Progenitor cell of endocrine pancreas (in vitro differentiated cells): ENCODE results near the gene B3GALT5. TPM values are rescaled to one million over a fixed set of nuclear protein-coding genes. Genes with fewer than 3 reads are reported as not detected.

Experiments
- DNase-seq: peaks from one replicate; pipeline ENCODE4 v3.0.0; 2021; ENCODE audit warnings: low spot score; ENCODE audit not compliant: unreplicated experiment
- H3K27ac Mint-ChIP-seq: 2 replicates; pipeline ENCODE4 v1.8.0; 2021; ENCODE audit warnings: mild to moderate bottlenecking, moderate library complexity, mixed read lengths
- H3K27me3 Mint-ChIP-seq: 2 replicates; pipeline ENCODE4 v1.8.0; 2021; ENCODE audit warnings: mixed read lengths
- H3K36me3 Mint-ChIP-seq: 2 replicates; pipeline ENCODE4 v1.8.0; 2022; ENCODE audit warnings: mixed read lengths; ENCODE audit not compliant: insufficient read depth
- H3K4me1 Mint-ChIP-seq: 2 replicates; pipeline ENCODE4 v1.8.0; 2021; ENCODE audit warnings: low read depth, mixed read lengths
- H3K4me3 Mint-ChIP-seq: 2 replicates; pipeline ENCODE4 v1.8.0; 2021; ENCODE audit warnings: low read depth, mild to moderate bottlenecking, moderate library complexity, mixed read lengths
- H3K9me3 Mint-ChIP-seq: 2 replicates; pipeline ENCODE4 v1.8.0; 2021; ENCODE audit warnings: low read depth, mixed read lengths
- total RNA-seq: library from RNA; stranded (reverse); gene quantifications from 2 replicates; pipeline ENCODE4 v1.2.1, GENCODE V29; 2021
- TF ChIP-seq, protein P1 (sequence below): fragments of 200-600 bp; sonication (generic); IDR thresholded peaks from one replicate; pipeline ENCODE4 v1.5.0; 2021; ENCODE audit warnings: antibody characterized with exemption, mild to moderate bottlenecking; ENCODE audit not compliant: unreplicated experiment

B3GALT5 gene
- total RNA-seq, 1 donor from 2014 or later, result 0.86 TPM

DNA sequence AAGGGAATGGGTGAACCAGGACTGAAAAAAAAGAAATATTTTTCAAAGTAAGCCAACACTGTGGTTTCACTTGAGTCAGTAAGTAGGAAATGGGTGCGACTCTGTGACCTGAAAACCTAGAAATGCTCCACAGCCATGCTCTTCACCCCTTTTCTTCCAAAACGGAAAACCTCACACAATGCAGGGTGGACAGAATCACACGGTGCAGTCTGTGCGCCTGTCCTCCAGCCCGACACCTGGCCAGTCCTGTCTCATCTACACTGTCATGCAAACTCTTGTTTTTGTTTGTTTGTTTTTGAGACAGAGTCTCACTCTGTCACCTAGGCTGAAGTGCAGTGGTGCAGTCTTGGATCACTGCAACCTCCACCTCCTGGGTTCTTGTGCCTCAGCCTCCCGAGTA, 53.3 kb downstream of the B3GALT5 start:
- H3K36me3 Mint-ChIP-seq, result no peaks in the 10 kb centered on the region
- H3K27me3 Mint-ChIP-seq, result peaks cover 12% of the 10 kb centered on the region
- DNase-seq, result no peak
- TF ChIP-seq, protein P1, sequence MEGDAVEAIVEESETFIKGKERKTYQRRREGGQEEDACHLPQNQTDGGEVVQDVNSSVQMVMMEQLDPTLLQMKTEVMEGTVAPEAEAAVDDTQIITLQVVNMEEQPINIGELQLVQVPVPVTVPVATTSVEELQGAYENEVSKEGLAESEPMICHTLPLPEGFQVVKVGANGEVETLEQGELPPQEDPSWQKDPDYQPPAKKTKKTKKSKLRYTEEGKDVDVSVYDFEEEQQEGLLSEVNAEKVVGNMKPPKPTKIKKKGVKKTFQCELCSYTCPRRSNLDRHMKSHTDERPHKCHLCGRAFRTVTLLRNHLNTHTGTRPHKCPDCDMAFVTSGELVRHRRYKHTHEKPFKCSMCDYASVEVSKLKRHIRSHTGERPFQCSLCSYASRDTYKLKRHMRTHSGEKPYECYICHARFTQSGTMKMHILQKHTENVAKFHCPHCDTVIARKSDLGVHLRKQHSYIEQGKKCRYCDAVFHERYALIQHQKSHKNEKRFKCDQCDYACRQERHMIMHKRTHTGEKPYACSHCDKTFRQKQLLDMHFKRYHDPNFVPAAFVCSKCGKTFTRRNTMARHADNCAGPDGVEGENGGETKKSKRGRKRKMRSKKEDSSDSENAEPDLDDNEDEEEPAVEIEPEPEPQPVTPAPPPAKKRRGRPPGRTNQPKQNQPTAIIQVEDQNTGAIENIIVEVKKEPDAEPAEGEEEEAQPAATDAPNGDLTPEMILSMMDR, result no peak
- H3K27ac Mint-ChIP-seq, result no peak overlapping the region
- H3K9me3 Mint-ChIP-seq, result no peaks in the 10 kb centered on the region
- H3K4me1 Mint-ChIP-seq, result peaks cover 8% of the 10 kb centered on the region
- no peak overlapping the region for H3K4me3 Mint-ChIP-seq

DNA sequence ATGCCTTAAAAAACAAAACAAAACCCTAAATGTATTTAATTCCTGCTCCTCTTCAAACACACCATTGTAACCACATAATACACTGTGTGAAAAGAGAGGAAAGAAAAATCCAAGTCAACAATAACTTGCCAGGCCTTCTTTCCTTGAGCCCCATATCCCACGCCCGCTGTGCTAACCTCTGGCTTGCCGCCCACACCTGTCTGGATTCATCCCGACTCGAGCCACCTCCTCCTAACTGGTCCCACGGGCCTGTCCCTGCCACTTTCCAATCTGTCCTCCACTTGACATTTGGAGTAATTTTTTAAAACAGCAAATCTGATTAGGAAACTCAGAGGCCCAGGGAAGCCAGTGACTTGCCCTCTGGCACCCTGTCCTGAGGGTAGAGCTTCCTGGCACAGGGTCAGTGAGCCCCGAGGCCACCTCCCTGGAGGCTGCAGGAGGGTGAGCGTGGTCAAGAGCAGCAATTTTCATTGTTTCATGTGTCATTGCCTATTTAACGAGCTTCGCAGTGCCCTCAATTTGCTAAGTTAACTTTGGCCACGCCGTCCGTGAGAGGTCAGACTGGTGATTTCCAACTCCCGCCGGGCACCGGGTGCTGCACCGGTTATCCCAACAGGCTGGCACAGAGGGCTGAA, 54.1 kb downstream of the B3GALT5 start:
- no peaks in the 10 kb centered on the region for H3K9me3 Mint-ChIP-seq
- H3K4me1 Mint-ChIP-seq, result peaks cover 8% of the 10 kb centered on the region
- no peak overlapping the region for H3K4me3 Mint-ChIP-seq
- H3K27ac Mint-ChIP-seq, result no peak overlapping the region
- no peak for DNase-seq
- peaks cover 12% of the 10 kb centered on the region for H3K27me3 Mint-ChIP-seq
- TF ChIP-seq, protein P1, result no peak
- H3K36me3 Mint-ChIP-seq, result no peaks in the 10 kb centered on the region

DNA sequence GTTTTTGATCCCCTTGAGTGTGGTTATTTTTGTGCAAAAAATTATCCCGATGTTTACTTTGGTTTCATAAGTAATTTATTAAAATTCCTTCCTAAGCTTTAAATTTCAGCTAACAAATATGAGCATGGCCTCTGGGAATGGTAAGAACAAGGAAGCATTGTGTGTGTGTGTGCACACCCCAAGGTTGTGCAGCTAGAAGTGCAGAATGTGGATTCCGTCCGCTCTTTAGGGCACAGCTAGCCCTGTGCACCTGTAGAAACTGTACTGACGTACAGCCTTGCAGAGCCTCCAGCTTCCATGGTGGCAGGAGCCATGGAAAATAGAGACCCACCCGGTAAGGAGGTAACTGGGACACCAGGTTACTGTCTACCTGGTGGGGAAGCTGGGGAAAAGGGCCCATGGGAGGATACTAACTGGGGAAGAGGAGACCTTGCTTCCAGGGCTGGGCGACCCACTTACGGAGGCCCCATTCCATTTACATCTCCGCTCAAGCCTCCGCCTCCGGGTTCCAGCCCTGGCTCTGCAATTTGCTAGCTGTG, 54.7 kb downstream of the B3GALT5 start:
- Mint-ChIP-seq H3K36me3 (no peaks in the 10 kb centered on the region), H3K27ac (no peak overlapping the region), H3K4me3 (no peak overlapping the region), H3K9me3 (no peaks in the 10 kb centered on the region), H3K27me3 (peaks cover 12% of the 10 kb centered on the region), H3K4me1 (peaks cover 8% of the 10 kb centered on the region)
- no peak for DNase-seq
- TF ChIP-seq, protein P1, result no peak

DNA sequence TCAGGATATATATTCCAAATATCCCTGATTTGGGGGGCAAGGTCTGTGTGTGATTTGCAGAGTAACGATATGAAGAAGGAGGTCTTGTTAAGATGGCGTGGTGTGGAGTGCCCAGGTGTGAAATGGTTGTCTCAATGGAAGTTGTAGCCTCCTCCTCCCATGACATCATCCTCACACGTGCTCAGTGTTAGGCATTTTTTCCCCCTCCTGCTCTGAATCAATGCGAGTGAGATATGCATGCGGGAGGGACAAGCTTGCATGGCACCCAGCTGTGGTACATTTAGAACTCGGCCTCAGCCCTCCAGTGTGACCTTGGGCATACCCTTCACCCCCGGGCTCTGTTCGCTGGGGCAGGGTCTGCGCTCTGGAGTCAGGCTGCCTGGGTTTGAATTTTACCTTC, 55.6 kb downstream of the B3GALT5 start:
- TF ChIP-seq, protein P1, result no peak
- peaks cover 9% of the 10 kb centered on the region for H3K27me3 Mint-ChIP-seq
- no peak overlapping the region for H3K27ac Mint-ChIP-seq
- no peak overlapping the region for H3K4me3 Mint-ChIP-seq
- no peaks in the 10 kb centered on the region for H3K36me3 Mint-ChIP-seq
- no peak for DNase-seq
- H3K9me3 Mint-ChIP-seq, result no peaks in the 10 kb centered on the region
- H3K4me1 Mint-ChIP-seq, result peaks cover 8% of the 10 kb centered on the region

DNA sequence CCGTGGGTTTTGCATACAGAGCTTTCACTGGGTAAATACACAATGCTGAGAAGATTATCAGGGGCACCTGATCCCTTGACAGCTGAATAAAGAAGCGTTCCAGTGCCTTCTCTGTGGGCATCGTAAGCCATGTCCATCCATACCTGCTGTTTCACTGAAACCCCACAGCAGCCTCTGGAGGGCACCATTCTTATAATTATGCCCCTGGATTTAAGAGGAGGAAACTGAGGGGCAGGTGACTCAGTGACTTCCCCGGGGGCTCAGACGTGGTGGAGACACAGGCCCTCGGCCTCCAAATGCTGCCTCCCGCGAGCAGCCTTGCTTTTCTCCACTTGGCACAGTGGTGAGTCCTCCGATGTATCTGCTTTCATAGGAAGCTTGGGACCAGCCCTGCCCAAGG, 56.7 kb downstream of the B3GALT5 start:
- H3K36me3 Mint-ChIP-seq, result no peaks in the 10 kb centered on the region
- TF ChIP-seq, protein P1, result no peak
- H3K9me3 Mint-ChIP-seq, result no peaks in the 10 kb centered on the region
- H3K27me3 Mint-ChIP-seq, result peaks cover 13% of the 10 kb centered on the region
- H3K4me1 Mint-ChIP-seq, result peaks cover 10% of the 10 kb centered on the region
- no peak overlapping the region for H3K27ac Mint-ChIP-seq
- no peak for DNase-seq
- no peak overlapping the region for H3K4me3 Mint-ChIP-seq
